Activated naive CD8-positive, alpha-beta T cell treated with anti-CD3 and anti-CD28 coated beads for 36 hours (primary cell): ENCODE results near the gene PLK1. TPM values are rescaled to one million over a fixed set of nuclear protein-coding genes. Genes with fewer than 3 reads are reported as not detected.
"Not testable (repeated sequence)": the region's sequence is repeated elsewhere in the genome, so short reads cannot be mapped to it uniquely, and the experiment has no call there.

Source experiments
- DNase-seq: peaks from one replicate; pipeline ENCODE4 v3.0.0; 2021
- H3K27ac Mint-ChIP-seq: one replicate; pipeline ENCODE4 v1.8.0; 2022; ENCODE audit warnings: mild to moderate bottlenecking, moderate library complexity, mixed read lengths
- H3K27me3 Mint-ChIP-seq: one replicate; pipeline ENCODE4 v1.8.0; 2022; ENCODE audit warnings: mild to moderate bottlenecking, mixed read lengths
- H3K36me3 Mint-ChIP-seq: one replicate; pipeline ENCODE4 v1.8.0; 2021; ENCODE audit warnings: mild to moderate bottlenecking, mixed read lengths
- H3K4me1 Mint-ChIP-seq: one replicate; pipeline ENCODE4 v1.8.0; 2021; ENCODE audit warnings: mixed read lengths
- H3K4me3 Mint-ChIP-seq: one replicate; pipeline ENCODE4 v1.8.0; 2022; ENCODE audit warnings: mild to moderate bottlenecking, moderate library complexity, mixed read lengths
- H3K9me3 Mint-ChIP-seq: one replicate; pipeline ENCODE4 v1.8.0; 2022; ENCODE audit warnings: mixed read lengths
- total RNA-seq, 2 experiments: library from RNA; stranded (reverse); gene quantifications; one replicate each; pipeline ENCODE4 v1.2.3, GENCODE V29; 2021

The PLK1 gene
- total RNA-seq, 2 experiments from 2014 or later, result 96.5 to 97.8 TPM

GRCh38 chr16:23716484-23716883, 37.8 kb downstream of the PLK1 start:
- Mint-ChIP-seq H3K36me3 (no peaks in the 10 kb centered on the region), H3K27me3 (peaks cover 44% of the 10 kb centered on the region), H3K4me3 (no peak overlapping the region), H3K9me3 (peaks cover 1% of the 10 kb centered on the region), H3K27ac (no peak overlapping the region), H3K4me1 (no peaks in the 10 kb centered on the region)
- DNase-seq, result no peak

DNA sequence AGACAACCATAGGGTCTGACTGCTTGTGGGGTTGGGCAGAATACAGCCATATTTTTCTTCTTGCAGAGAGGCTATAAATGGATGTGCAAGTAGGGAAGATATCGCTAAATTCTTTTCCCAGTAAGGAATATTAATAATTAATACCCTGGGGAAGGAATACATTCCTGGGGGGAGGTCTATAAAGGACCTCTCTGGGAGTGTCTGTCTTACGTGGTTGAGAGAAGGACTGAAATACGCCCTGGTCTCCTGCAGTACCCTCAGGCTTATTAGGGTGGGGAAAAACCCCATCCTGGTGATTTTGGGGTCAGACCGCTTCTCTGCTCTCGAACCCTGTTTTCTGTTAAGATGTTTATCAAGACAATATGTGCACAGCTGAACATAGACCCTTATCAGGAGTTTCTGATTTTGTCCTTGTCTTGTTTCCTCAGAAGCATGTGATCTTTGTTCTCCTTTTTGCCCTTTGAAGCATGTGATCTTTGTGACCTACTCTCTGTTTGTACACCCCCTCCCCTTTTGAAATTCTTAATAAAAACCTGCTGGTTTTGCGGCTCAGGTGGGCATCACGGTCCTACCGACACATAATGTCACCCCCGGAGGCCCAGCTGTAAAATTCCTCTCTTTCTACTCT, 44.0 kb downstream of the PLK1 start:
- peaks cover 24% of the 10 kb centered on the region for H3K27me3 Mint-ChIP-seq
- H3K4me3 Mint-ChIP-seq, H3K4me1 Mint-ChIP-seq, DNase-seq, H3K36me3 Mint-ChIP-seq, H3K27ac Mint-ChIP-seq, H3K9me3 Mint-ChIP-seq: not testable (repeated sequence)

DNA sequence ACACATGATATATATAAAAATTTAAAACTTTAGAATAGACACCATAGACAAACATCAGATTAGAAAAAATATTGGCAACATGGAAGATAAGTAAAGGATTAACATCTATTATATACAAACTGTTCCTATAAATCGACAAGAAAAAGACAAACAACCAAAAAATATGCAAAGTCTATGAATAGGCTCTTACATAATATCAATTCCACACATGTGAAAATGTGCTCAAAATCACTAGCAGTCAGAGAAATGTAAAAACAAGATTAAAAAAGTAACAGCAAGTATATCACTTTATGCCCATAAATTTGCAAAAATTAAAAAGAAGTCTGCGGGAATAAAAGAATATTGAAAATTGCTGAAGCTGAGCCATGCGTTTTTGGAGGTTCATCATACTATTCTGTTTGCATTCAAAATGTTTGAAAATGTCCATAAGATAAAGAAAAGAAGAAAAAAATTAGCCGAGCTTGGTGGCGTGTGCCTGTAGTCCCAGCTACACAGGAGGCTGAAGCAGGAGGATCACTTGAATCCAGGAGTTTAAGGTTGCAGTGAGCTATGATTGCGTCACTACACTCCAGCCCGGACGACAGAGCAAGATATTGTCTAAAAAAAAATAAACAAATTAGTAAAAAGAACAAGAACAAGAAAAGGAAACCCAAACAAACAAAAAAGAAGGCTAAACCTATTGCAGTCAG, 45.6 kb downstream of the PLK1 start:
- peaks cover 24% of the 10 kb centered on the region for H3K27me3 Mint-ChIP-seq
- H3K4me3 Mint-ChIP-seq, result no peak overlapping the region
- H3K27ac Mint-ChIP-seq, result no peak overlapping the region
- H3K4me1 Mint-ChIP-seq, result peaks cover 4% of the 10 kb centered on the region
- peaks cover 3% of the 10 kb centered on the region for H3K36me3 Mint-ChIP-seq
- H3K9me3 Mint-ChIP-seq, result peaks cover 7% of the 10 kb centered on the region
- no peak for DNase-seq

DNA sequence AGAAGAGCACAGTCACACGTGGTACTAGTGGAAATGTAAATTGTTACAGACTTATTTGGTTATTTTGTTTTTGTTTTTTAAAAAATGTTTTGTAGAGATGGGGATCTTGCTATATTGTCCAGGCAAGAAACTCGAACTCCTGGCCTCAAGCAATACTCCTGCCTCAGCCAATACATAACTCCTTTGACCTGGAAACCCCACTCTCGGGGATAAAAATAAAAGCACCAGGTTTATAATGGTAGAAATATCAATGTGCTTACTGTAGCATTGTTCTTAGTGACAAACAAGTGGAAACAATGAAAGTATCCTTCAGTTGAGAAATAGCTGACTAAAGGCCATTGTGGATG, 46.1 kb downstream of the PLK1 start:
- Mint-ChIP-seq H3K27ac (no peak overlapping the region), H3K9me3 (peaks cover 7% of the 10 kb centered on the region), H3K4me3 (no peak overlapping the region), H3K27me3 (peaks cover 26% of the 10 kb centered on the region), H3K4me1 (peaks cover 4% of the 10 kb centered on the region), H3K36me3 (peaks cover 3% of the 10 kb centered on the region)
- no peak for DNase-seq

- Mint-ChIP-seq H3K27me3 (peaks cover 30% of the 10 kb centered on the region), H3K4me3 (no peak overlapping the region), H3K36me3 (peaks cover 3% of the 10 kb centered on the region), H3K4me1 (peaks cover 4% of the 10 kb centered on the region), H3K9me3 (peaks cover 6% of the 10 kb centered on the region), H3K27ac (no peak overlapping the region)
- DNase-seq, result no peak
Measured at GRCh38 chr16:23726710-23727109, 48.0 kb downstream of the PLK1 start.

DNA sequence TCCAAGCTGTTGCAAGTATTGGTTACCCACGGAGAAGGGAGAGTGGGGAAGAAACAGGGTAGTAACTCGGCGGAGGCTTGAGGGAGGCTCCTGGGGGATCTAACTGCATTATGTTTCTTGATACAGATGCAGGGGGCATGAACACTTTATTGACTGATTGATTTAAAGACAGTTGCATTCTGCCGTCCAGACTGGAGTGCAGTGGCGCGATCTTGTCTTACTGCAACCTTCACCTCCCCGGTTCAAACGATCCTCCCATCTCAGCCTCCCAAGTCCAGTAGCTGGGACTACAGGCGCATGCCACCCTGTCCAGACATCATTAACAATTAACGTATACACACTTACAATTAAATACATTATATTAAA, 49.4 kb downstream of the PLK1 start:
- no peak for DNase-seq
- peaks cover 2% of the 10 kb centered on the region for H3K9me3 Mint-ChIP-seq
- H3K27ac Mint-ChIP-seq, result no peak overlapping the region
- H3K36me3 Mint-ChIP-seq, result peaks cover under 1% of the 10 kb centered on the region
- H3K27me3 Mint-ChIP-seq, result peaks cover 23% of the 10 kb centered on the region
- no peak overlapping the region for H3K4me3 Mint-ChIP-seq
- H3K4me1 Mint-ChIP-seq, result peaks cover 4% of the 10 kb centered on the region

DNA sequence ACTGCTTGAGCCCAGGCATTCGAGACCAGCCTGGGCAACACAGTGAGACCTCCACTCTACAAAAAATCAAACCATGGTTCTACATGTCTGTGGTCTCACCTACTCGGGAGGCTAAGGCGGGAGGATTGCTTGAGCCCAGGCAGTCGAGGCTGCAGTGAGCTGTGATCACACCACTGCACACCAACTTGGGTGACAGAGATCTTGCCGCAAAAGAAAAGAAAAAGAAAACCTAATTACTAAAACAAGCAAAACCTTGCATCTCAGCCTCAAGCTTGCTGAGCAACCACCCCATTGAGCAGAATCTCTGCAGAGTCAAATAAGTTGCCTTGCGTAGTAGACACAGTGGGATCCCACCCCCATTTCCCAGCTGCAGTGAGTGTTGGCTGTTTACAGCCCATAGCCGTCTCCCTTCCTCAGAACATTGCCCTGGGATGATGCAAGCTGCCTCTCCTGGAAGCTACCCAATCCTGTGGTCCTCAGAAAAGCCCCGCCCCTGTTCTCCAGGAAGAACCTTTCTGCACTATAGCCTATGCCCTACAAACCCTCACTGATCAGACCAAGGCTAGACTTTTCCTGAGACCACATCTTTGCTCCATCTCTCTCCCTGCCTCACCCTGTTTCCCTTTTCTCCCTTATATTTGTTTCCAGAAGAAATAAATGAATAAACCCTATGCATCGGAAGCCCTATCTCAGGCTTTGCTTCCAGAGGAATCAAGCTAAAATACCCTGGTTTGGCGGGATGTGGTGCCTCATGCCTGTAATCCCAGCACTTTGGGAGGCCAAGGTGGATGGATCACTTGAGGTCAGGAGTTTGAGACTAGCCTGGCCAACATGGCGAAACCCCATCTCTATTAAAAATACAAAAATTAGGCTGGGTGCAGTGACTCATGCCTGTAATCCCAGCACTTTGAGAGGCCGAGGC, 51.1 kb downstream of the PLK1 start:
- no peak overlapping the region for H3K27ac Mint-ChIP-seq
- H3K27me3 Mint-ChIP-seq, result peaks cover 13% of the 10 kb centered on the region
- H3K36me3 Mint-ChIP-seq, result no peaks in the 10 kb centered on the region
- no peak overlapping the region for H3K4me3 Mint-ChIP-seq
- H3K4me1 Mint-ChIP-seq, result peaks cover 6% of the 10 kb centered on the region
- no peaks in the 10 kb centered on the region for H3K9me3 Mint-ChIP-seq
- DNase-seq, result no peak

GRCh38 chr16:23734176-23734893, 55.6 kb downstream of the PLK1 start:
- Mint-ChIP-seq H3K4me1 (peaks cover 9% of the 10 kb centered on the region), H3K36me3 (no peaks in the 10 kb centered on the region), H3K4me3 (no peak overlapping the region), H3K27me3 (peaks cover 8% of the 10 kb centered on the region), H3K9me3 (no peaks in the 10 kb centered on the region), H3K27ac (no peak overlapping the region)
- no peak for DNase-seq

GRCh38 chr16:23737423-23738028, 58.8 kb downstream of the PLK1 start:
- H3K4me1 Mint-ChIP-seq, H3K4me3 Mint-ChIP-seq, H3K27ac Mint-ChIP-seq, DNase-seq, H3K9me3 Mint-ChIP-seq, H3K27me3 Mint-ChIP-seq, H3K36me3 Mint-ChIP-seq: not testable (repeated sequence)

DNA sequence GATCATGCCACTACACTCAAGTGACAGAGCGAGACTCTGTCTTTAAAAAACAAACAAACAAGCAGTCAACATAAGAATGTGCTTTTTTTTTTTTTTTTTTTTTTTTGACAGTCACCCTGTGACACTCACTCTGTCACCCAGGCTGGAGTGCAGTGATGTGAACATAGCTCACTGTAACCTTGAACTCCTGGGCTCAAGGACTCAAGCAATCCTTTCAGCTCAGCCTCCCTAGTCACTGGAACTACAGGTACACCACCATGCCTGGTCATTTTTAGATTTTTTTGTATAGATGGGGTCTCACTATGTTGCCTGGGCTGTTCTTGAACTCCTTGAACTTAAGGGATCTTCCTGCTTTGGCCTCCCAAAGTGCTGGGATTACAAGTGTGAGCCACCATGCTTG, 60.8 kb downstream of the PLK1 start:
- H3K9me3 Mint-ChIP-seq, result no peaks in the 10 kb centered on the region
- no peak for DNase-seq
- H3K27me3 Mint-ChIP-seq, result peaks cover 12% of the 10 kb centered on the region

More for the DNA sequence above, 60.8 kb downstream of the PLK1 start:
- Mint-ChIP-seq H3K36me3 (no peaks in the 10 kb centered on the region), H3K4me1 (peaks cover 6% of the 10 kb centered on the region), H3K27ac (no peak overlapping the region), H3K4me3 (no peak overlapping the region)

Other genes starting within 250 kb of the PLK1 start
- gene COG7, start 225.7 kb upstream of the PLK1 start, total RNA-seq, result 10 to 100 TPM; 14.0 to 14.1 TPM
- gene GGA2, start 168.4 kb upstream of the PLK1 start, total RNA-seq, result 10 to 100 TPM; 70.9 to 80.9 TPM
- 10 to 100 TPM; 25.2 to 30.4 TPM for gene EARS2, start 121.5 kb upstream of the PLK1 start, total RNA-seq
- gene UBFD1, start 121.2 kb upstream of the PLK1 start, total RNA-seq, result 10 to 100 TPM; 60.4 to 62.7 TPM
- gene NDUFAB1, start 82.6 kb upstream of the PLK1 start, total RNA-seq, result 100 to 1,000 TPM; 175 to 183 TPM
- gene PALB2, start 37.6 kb upstream of the PLK1 start, total RNA-seq, result 10 to 100 TPM; 30.9 to 32.4 TPM
- 10 to 100 TPM; 81.3 to 88.0 TPM for gene DCTN5, start 37.4 kb upstream of the PLK1 start, total RNA-seq
- not detected for gene ERN2, start 34.3 kb downstream of the PLK1 start, total RNA-seq
- not detected for gene CHP2, start 76.1 kb downstream of the PLK1 start, total RNA-seq
- gene PRKCB, start 157.1 kb downstream of the PLK1 start, total RNA-seq, result 10 to 100 TPM; 75.8 to 82.6 TPM